Lower leg skin (tissue), 4 donors: ENCODE results near the gene PLEKHG4. TPM values are rescaled to one million over a fixed set of nuclear protein-coding genes. Genes with fewer than 3 reads are reported as not detected.

ENCODE experiments used
- DNase-seq, 2 donors: peaks; one replicate each; pipeline ENCODE4 v3.0.0-alpha.2; 2019; ENCODE audit warnings: low spot score in 2 of 2
- H3K4me3 ChIP-seq: fragments of 200-600 bp; sonication (generic); 2 replicates; pipeline ENCODE4 v1.5.1; 2017; ENCODE audit warnings: mild to moderate bottlenecking, low read depth; ENCODE audit not compliant: poor library complexity, severe bottlenecking
- POLR2A ChIP-seq, 2 donors: fragments of 450-650 bp; IDR thresholded peaks; one replicate each; pipeline ENCODE4 v1.6.1; 2016 to 2017; ENCODE audit warnings: antibody characterized with exemption in 2 of 2, mild to moderate bottlenecking in 1 of 2, moderate library complexity in 1 of 2
- WGBS, 2 donors: methylation state at CpG; one replicate each; pipeline ENCODE4 v1.1.5; 2018; 5-methylcytosine and 5-hydroxymethylcytosine counted together
- intact Hi-C: fragments of 100-400 bp; cut with DNase I; formaldehyde crosslinking; loops from one replicate; pipeline ENCODE4 v1.15.0; 2023; ENCODE audit warnings: low total_unique reads
- total RNA-seq, 4 donors: library from RNA; depleted of rRNA; stranded (reverse); fragments of >200 nt; gene quantifications; one replicate each; pipeline ENCODE4 v1.1.0, GENCODE V29; 2016
- TF ChIP-seq, protein P1 (sequence below), 3 donors: fragments of 450-650 bp; IDR thresholded peaks; one replicate each; pipeline ENCODE4 v1.5.1; 2016; ENCODE audit warnings: antibody characterized with exemption in 3 of 3, mild to moderate bottlenecking in 3 of 3, moderate library complexity in 2 of 3

PLEKHG4 gene
- total RNA-seq, 4 donors from 2014 or later, result 16.6 to 28.0 (median 21.2) TPM

DNA sequence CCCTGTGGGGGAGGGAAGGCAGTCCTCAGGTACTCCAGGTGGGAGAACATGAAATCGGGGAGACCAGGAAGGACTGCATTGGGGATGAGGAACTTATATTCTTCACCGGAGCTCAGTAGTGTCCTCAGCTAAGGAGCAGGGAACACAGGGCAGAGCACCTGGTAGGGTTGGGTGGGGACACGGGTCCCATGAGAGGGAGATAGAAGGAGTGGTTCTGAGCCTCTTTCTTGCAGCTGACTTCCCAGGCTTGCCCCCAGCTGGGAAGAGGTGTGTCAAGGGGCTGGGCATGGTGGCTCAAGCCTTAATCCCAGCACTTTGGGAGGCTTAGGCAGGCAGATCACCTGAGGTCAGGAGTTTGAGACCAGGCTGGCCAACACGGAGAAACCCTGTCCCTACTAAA, 34.1 kb upstream of the PLEKHG4 start:
- no peak overlapping the region for H3K4me3 ChIP-seq
- intact Hi-C loops, result no loop called here
- 73 to 77% methylated on average over 4 of the region's 4 CpGs for WGBS, 2 donors

DNA sequence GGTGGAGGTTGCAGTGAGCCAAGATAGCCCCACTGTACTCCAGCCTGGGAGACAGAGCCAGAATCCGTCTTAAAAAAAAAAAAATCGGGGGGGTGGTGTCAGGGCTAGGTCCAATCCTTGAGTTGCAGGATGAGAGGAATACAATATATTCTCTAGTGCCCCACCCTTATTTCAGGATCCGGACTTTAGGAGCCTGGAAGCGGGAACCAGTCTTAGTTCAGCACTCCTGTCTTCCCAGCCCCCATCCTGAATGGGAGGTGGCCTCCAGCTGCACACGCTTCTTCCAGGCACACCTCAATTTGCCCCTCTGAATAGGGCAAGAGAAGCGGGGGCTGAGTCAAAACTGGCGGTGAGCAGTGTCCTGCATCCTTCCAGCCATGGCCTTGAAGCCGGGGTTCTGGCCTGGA, 33.7 kb upstream of the PLEKHG4 start:
- WGBS, 2 donors, result 8 to 11% methylated on average over 8 of the region's 8 CpGs
- intact Hi-C loops, result no loop called here
- DNase-seq, result no peak
- TF ChIP-seq, protein P1, sequence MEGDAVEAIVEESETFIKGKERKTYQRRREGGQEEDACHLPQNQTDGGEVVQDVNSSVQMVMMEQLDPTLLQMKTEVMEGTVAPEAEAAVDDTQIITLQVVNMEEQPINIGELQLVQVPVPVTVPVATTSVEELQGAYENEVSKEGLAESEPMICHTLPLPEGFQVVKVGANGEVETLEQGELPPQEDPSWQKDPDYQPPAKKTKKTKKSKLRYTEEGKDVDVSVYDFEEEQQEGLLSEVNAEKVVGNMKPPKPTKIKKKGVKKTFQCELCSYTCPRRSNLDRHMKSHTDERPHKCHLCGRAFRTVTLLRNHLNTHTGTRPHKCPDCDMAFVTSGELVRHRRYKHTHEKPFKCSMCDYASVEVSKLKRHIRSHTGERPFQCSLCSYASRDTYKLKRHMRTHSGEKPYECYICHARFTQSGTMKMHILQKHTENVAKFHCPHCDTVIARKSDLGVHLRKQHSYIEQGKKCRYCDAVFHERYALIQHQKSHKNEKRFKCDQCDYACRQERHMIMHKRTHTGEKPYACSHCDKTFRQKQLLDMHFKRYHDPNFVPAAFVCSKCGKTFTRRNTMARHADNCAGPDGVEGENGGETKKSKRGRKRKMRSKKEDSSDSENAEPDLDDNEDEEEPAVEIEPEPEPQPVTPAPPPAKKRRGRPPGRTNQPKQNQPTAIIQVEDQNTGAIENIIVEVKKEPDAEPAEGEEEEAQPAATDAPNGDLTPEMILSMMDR (IDR thresholded peaks at IDR 0.05), result no peak
- no peak for TF ChIP-seq POLR2A (IDR thresholded peaks at IDR 0.05)
- peak overlapping the region; percentile 44 for H3K4me3 ChIP-seq

More for the DNA sequence above, 34.1 kb upstream of the PLEKHG4 start:
- DNase-seq, result no peak
- no peak for TF ChIP-seq POLR2A (IDR thresholded peaks at IDR 0.05)
- TF ChIP-seq, protein P1 (IDR thresholded peaks at IDR 0.05), result no peak

DNA sequence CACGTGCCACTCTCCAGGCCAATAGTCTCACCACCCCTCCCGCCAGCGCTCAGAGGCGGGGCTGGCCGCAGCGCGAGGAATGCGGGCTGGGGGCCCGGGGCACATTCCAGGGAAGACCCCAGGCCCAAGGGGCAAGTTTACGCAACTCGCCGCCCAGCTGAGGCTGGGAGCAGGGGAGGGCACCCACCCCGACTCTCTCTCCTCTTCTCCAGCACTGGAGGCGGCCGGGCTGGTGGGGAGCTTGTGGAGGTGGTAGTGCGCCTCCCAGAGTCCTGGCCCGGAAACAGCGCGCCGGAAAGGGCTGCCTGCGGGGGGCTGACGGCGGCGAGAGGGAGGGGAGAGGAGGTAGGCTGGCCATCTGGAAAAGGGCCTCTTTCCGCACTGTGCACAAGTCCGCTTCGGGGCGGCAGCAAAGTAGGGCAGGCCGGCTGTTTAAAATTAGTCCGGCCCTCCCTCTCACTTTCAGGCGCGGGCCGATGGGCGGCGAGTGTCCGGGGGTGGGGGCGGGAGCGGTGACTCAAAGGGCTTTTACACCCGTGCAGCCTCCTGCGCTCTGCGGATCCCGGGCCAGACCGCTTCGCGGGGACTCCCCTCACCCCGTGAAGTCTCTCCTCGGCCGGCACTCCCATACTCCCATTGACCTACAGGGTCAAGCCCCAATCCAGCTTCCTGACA, 33.1 kb upstream of the PLEKHG4 start:
- TF ChIP-seq POLR2A (IDR thresholded peaks at IDR 0.05), result no peak
- TF ChIP-seq, protein P1 (IDR thresholded peaks at IDR 0.05), result peak in 1 of 3 donors; percentile 33
- H3K4me3 ChIP-seq, result peak overlapping the region; percentile 44
- intact Hi-C loops, result no loop called here
- DNase-seq, result peak; percentile 53 to 95
- WGBS, 2 donors, result 1% methylated on average over 32 to 48 of the region's 48 CpGs

DNA sequence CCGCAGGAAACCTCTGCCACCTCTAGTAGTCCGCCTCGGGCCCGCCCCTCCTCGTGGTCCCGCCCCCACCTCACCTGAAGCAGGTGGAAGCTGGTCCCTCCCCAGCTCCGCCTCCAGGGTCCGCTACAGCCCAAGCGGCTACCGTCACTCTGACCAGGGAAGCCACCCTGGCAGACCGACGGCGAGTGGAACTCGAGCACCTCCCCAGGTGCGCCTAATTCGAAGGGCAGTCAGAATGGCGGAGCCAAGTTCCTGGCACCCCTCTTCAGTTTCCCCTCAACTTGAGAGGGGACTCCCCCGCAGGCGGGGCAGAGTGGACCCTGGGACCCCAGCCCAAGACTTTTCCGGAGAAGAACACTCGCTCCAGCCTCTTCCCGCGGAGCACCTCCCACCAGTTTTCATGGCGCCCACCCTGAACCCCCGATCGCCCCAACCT, 32.6 kb upstream of the PLEKHG4 start:
- intact Hi-C loops, result no loop called here
- peak in 1 of 2 donors; percentile 91 for DNase-seq
- WGBS, 2 donors, result 0% methylated on average over 13 to 15 of the region's 26 CpGs
- peak overlapping the region; percentile 44 for H3K4me3 ChIP-seq
- TF ChIP-seq, protein P1 (IDR thresholded peaks at IDR 0.05), result no peak
- TF ChIP-seq POLR2A (IDR thresholded peaks at IDR 0.05), result no peak

DNA sequence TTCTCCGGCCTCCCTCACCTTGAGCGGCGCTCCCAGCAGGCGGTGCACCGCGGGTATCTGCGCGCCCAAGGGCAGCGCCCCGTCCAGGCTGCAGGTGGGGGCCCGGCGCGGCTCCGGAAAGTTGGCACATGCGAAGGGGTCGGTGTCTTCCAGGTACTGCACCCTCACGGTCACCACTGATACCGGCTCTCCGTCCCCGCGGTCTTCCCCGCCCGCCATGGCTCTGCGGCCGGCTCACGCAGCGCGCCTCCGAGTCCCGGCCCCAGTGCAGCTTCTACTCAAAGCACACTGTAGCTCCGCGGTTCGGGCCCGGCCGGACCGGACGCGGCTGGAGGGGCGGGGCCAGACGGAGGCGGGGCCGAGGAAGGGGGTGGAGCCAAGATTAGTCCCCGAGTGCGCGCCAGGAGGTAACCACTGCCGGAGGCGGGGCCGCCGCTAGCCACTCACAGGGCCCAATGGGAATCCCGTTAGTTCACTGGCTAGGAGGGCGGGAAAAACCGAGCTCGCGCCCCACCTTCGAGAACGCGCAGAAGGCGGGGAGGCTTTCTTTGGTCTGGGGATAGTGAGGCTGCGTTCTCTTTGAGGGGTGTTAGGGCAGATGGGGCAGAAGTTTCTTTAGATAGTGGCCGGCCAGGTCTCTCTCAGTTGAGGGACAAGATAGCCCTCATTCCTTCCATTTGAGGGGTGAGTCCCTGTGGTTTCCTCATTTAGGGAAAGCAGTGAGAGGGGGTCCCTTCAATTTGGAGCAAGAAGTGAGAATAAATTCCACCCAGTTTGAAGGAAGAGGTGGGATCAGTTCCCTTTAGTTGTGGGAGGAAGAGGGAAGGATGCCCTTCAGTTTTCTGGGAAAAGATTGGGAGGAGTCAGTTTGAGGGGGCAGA, 31.9 kb upstream of the PLEKHG4 start, which contains the start of gene FHOD1:
Gene FHOD1, minus strand, starts transcription at position 290 of the 881 bp plus-strand sequence. Its CDS starts 71 bp downstream, at position 219.
- TF ChIP-seq, protein P1 (IDR thresholded peaks at IDR 0.05), result peak in 1 of 3 donors; percentile 25
- TF ChIP-seq POLR2A (IDR thresholded peaks at IDR 0.05), result no peak
- H3K4me3 ChIP-seq, result peak within 1 kb of the TSS; percentile 44
- 0 to 1% methylated on average over 33 to 57 of the region's 60 CpGs for WGBS, 2 donors
- DNase-seq, result peak; percentile 97 to 100
- intact Hi-C loops, result no loop called here
